ENCODE results near the gene SALL1. TPM values are rescaled to one million over a fixed set of nuclear protein-coding genes. Genes with fewer than 3 reads are reported as not detected.

Gene SALL1
- total and polyA plus RNA-seq, 9 of the 15 experiments (the other 6 are each of a cell fraction or from before 2014, with no cell fraction given), result not detected

DNA sequence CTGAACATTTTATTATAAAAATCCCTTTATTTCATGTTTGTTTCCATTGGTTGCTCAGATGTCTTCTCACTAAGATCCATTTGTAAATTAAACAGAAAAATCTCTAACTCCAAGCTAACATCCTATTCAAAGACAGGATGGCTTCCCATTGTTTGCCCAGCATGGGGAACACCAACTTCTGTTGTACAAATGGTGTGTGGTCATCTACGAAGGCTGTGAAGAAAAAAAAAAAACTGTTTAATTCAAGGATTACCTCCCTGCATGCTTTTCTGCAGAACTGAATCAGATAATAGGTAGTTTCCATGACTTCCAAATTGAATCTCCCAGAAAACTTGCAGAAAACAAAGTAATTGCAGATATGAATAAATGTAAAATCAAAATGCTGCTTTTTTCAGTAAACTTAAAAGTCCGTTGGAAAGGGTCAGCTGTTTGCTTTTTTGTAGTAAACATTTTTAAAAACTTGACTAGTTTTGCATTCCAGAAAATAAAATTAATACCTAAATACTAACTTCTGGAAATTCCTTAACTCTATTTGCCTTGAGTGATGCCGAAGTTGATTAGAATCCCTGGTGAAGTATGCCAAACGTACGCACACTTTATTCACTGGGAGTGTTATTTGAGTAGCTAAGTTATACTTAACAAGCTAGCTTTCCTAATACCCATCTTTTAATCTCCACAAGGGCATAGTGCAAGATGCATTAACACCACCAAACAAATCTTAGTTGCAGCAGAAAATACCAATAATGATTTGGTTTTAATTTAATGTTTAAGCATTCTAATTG, 7.7 kb downstream of the SALL1 start:
- no TSS peak for BruUV-seq (replicated peaks)
- ChIA-PET POLR2A (no interaction called here), CTCF (ENCODE audit: low intra/inter-chr PET ratio) (no interaction called here)
- TF ChIP-seq OTX1 (CRISPR knock-in tag; IDR thresholded peaks at IDR 0.05), result no peak
- no peak for TF ChIP-seq SRSF7 (optimal IDR thresholded peaks at IDR 0.05; ENCODE audit: low read depth, low read length)
- TF ChIP-seq PRPF4 (IDR thresholded peaks at IDR 0.05; ENCODE audit: insufficient read depth, low read depth, low read length, poor library complexity, severe bottlenecking), result no peak
- TF ChIP-seq, protein P1, sequence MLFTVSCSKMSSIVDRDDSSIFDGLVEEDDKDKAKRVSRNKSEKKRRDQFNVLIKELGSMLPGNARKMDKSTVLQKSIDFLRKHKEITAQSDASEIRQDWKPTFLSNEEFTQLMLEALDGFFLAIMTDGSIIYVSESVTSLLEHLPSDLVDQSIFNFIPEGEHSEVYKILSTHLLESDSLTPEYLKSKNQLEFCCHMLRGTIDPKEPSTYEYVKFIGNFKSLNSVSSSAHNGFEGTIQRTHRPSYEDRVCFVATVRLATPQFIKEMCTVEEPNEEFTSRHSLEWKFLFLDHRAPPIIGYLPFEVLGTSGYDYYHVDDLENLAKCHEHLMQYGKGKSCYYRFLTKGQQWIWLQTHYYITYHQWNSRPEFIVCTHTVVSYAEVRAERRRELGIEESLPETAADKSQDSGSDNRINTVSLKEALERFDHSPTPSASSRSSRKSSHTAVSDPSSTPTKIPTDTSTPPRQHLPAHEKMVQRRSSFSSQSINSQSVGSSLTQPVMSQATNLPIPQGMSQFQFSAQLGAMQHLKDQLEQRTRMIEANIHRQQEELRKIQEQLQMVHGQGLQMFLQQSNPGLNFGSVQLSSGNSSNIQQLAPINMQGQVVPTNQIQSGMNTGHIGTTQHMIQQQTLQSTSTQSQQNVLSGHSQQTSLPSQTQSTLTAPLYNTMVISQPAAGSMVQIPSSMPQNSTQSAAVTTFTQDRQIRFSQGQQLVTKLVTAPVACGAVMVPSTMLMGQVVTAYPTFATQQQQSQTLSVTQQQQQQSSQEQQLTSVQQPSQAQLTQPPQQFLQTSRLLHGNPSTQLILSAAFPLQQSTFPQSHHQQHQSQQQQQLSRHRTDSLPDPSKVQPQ (CRISPR knock-in tag; IDR thresholded peaks at IDR 0.05; ENCODE audit: borderline replicate concordance), result no peak
- no peak for TF ChIP-seq SRSF1 (IDR thresholded peaks at IDR 0.05; ENCODE audit: low read depth, low read length)
- no peak for TF ChIP-seq HNRNPLL (IDR thresholded peaks at IDR 0.05; ENCODE audit: low read depth, low read length, poor library complexity, severe bottlenecking)
- TF ChIP-seq YY1 (IDR thresholded peaks at IDR 0.05; ENCODE audit: borderline replicate concordance in 1 of 3, control insufficient read depth in 1 of 3, extremely low read depth in 1 of 3, insufficient read depth in 3 of 3, insufficient read length in 1 of 3, insufficient replicate concordance in 2 of 3, low read depth in 1 of 3, low read length in 2 of 3), result no peak
- TF ChIP-seq FOS (IDR thresholded peaks at IDR 0.05; ENCODE audit: extremely low read depth, insufficient read length), result no peak
- no peak for TF ChIP-seq ZNF174 (CRISPR knock-in tag; IDR thresholded peaks at IDR 0.05)
- TF ChIP-seq HDGF (IDR thresholded peaks at IDR 0.05), result no peak
- TF ChIP-seq TARDBP (IDR thresholded peaks at IDR 0.05), result no peak
- TF ChIP-seq RFX5 (IDR thresholded peaks at IDR 0.05; ENCODE audit: low read depth, low read length), result no peak
- TF ChIP-seq FOXA1 (IDR thresholded peaks at IDR 0.05; ENCODE audit: borderline replicate concordance), result no peak
- TF ChIP-seq PHF20 (IDR thresholded peaks at IDR 0.05; ENCODE audit: partially characterized antibody), result no peak
- TF ChIP-seq, protein P2, sequence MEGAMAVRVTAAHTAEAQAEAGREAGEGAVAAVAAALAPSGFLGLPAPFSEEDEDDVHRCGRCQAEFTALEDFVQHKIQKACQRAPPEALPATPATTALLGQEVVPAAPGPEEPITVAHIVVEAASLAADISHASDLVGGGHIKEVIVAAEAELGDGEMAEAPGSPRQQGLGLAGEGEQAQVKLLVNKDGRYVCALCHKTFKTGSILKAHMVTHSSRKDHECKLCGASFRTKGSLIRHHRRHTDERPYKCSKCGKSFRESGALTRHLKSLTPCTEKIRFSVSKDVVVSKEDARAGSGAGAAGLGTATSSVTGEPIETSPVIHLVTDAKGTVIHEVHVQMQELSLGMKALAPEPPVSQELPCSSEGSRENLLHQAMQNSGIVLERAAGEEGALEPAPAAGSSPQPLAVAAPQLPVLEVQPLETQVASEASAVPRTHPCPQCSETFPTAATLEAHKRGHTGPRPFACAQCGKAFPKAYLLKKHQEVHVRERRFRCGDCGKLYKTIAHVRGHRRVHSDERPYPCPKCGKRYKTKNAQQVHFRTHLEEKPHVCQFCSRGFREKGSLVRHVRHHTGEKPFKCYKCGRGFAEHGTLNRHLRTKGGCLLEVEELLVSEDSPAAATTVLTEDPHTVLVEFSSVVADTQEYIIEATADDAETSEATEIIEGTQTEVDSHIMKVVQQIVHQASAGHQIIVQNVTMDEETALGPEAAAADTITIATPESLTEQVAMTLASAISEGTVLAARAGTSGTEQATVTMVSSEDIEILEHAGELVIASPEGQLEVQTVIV (CRISPR knock-in tag; IDR thresholded peaks at IDR 0.05; ENCODE audit: borderline replicate concordance), result no peak

More for the DNA sequence above, 7.7 kb downstream of the SALL1 start:
- no peak overlapping the region for H3K27ac ChIP-seq (ENCODE audit: extremely low read depth, low read depth, low read length)
- no peak for ATAC-seq
- no peaks in the 10 kb centered on the region for H3K9me1 ChIP-seq (ENCODE audit: control insufficient read depth, insufficient read depth, low read length)
- H3K9ac ChIP-seq (ENCODE audit: insufficient read depth in 1 of 2, low read depth in 2 of 2, low read length in 2 of 2), result no peak overlapping the region
- no peak overlapping the region for H3K4me2 ChIP-seq (ENCODE audit: insufficient read depth, low read length)
- intact Hi-C loops (cut with micrococcal nuclease) (no loop called here), in situ Hi-C loops (cut with MboI) (no loop called here)
- no peak overlapping the region for H2AFZ ChIP-seq (ENCODE audit: low read depth, low read length)
- no peak for FAIRE-seq
- H3K4me1 ChIP-seq (replicated peaks in 1 of 2; ENCODE audit: control insufficient read depth in 2 of 2, insufficient read depth in 2 of 2, low read length in 2 of 2), result no peaks in the 10 kb centered on the region
- DNase-seq (ENCODE audit: extremely low read depth in 1 of 4, low spot score in 3 of 4), result no peak
- H3K9me3 ChIP-seq (replicated peaks; ENCODE audit: control insufficient read depth, insufficient read depth, low read depth, low read length), result no peaks in the 10 kb centered on the region
- whole genome bisulfite sequencing (ENCODE audit: insufficient coverage, low coverage, missing lambda C conversion rate), result 1% methylated on average over 5 of the region's 5 CpGs
- H4K20me1 ChIP-seq (replicated peaks; ENCODE audit: control insufficient read depth, insufficient read depth, low read length), result no peaks in the 10 kb centered on the region
- no peaks in the 10 kb centered on the region for H3K79me2 ChIP-seq (ENCODE audit: control insufficient read depth, insufficient read depth, low read length)
- H3K36me3 ChIP-seq (ENCODE audit: control insufficient read depth, insufficient read depth, low read length), result no peaks in the 10 kb centered on the region
- no peak overlapping the region for H3K4me3 ChIP-seq
- peaks cover 2 to 25% of the 10 kb centered on the region in 2 experiments; a peak in 4 of 5 replicates for H3K27me3 ChIP-seq (ENCODE audit: control insufficient read depth in 2 of 2, insufficient read depth in 2 of 2, low read length in 2 of 2)

All from K562 (cell line).